NCI-H2227 treated with DMSO at 0.1 percent for 48 hours (cell line): ENCODE measurements around the gene SET.

Experiments used
- DNase-seq: peaks from one replicate; lab custom pipeline; 2025; lab: John Stamatoyannopoulos, UW

The SET gene

GRCh38 chr9:128713411-128713780 is 24.4 kb downstream of the SET start:
- DNase-seq = no peak

GRCh38 chr9:128713941-128714573 is 25.0 kb downstream of the SET start:
- no peak for DNase-seq

DNA sequence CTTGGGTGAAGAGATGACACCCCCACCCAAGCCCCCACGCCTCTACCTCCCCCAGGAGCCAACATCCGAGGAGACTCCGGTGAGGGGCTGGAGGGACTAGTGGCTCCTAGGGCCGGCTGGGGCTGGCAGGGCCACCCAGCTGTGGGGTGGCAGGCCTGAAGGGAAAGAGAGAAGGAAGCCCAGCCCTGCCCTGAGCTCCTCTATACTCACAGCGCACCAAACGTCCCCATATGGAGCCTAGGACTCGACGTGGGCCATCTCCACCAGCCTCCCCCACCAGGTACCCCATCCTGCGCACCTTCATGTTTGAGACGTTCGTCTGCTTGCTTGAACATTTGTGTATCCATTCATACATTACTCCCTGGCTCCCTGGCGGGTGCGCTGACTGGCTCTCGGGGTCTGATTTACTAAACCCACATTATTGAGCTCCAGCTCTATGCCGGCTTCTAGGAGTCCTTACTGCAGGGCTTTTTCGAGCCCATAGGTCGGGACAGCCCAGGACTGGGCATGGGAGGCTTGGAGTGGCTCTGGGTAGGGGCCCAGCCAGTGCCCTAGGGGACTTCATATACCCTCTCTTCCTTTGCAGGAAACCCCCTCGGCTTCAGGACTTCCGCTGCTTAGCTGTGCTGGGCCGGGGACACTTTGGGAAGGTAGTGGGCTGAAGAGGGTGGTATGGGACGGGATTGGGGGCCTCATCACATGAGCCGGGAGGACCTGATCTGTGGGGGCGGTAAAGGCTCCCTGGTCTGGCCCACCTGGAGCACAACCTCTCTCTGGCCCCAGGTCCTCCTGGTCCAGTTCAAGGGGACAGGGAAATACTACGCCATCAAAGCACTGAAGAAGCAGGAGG is 25.8 kb downstream of the SET start:
- no peak for DNase-seq

GRCh38 chr9:128715436-128715750 is 26.4 kb downstream of the SET start:
- no peak for DNase-seq

DNA sequence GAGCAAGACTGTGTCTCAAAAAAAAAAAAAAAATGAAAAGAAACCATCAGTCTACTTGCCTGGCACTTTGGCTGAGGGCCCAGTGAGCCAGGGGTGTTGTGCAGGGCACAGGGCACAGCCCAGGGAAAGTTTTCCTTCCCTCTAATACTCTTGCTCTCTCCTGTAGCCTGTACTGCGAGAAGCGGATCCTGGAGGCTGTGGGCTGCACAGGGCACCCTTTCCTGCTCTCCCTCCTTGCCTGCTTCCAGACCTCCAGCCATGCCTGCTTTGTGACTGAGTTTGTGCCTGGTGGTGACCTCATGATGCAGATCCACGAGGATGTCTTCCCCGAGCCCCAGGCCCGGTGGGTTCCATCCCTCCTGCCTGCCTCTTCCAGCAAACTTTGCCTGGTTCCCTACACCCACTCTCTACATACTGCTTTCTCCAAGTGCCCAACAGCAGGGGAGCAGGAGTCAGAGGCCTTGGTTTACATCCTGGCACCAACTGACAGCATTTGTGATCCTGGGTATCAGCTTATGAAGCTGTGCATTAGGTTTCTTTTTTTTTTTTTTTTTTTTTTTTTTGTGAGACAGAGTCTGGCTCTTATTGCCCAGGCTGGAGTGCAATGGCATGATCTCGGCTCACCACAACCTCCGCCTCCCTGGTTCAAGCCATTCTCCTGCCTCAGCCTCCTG is 27.7 kb downstream of the SET start:
- DNase-seq = no peak

- no peak for DNase-seq
Measured at GRCh38 chr9:128718047-128718446, 29.0 kb downstream of the SET start.

- DNase-seq = no peak
Measured at GRCh38 chr9:128718475-128718874, 29.5 kb downstream of the SET start.

- DNase-seq = no peak
Measured at GRCh38 chr9:128719919-128720605, 31.0 kb downstream of the SET start.

DNA sequence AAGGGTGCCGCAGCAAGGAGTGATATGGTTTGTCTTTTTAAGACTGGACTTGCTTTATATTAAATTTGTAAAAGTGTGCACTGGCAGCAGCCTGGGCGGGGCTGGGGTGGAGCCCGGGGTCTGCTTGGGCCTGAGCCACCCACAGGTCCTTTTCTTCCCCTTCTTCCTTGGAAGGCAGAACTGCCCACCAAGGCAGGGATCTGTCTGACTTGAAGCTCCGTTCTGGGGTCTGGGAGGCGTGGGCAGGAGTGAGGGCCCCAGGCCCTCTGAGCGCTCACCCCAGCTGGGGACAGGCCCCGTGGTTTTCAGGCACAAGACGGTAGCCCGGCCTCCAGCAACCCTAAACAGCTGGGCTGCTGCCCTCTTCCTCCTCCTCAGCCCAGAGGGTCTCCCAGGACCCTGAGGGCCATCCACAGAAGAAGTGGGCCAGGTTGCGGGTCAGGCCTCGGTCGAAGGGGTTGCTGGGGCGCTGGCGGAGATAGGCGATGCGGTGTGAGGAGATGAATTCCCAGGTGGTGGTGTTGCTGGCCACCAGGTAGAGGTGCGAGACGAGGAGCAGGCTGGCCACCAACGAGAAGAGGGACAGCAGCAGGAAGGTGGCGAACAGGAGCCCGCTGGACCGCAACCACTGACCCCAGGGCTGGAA is 31.9 kb downstream of the SET start:
- DNase-seq = no peak

DNA sequence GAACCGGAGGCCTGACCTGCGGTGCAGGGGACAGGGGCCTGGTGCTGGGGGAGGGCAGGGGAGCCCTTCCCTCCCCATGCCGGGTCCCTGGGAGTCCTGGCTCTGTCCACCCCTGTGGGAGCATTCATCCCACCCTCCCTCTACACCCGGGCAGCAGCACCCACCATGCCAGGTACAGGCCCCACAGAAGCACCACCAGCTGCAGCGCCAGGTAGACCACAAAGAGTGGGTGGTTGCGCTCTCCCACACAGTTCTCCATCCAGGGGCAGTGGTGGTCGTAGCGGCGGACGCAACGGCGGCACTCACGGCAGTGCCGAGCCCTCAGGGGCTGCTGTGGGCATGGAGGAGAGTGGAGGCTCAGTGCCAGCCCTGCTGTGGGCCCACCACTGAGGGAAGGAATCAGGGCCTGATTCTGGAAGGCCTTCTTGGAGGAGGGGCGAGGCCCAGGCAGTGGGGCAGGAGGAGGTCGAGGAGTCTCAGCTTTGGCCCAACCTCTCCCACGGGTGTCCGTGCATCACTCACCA is 32.5 kb downstream of the SET start:
- DNase-seq = no peak

DNA sequence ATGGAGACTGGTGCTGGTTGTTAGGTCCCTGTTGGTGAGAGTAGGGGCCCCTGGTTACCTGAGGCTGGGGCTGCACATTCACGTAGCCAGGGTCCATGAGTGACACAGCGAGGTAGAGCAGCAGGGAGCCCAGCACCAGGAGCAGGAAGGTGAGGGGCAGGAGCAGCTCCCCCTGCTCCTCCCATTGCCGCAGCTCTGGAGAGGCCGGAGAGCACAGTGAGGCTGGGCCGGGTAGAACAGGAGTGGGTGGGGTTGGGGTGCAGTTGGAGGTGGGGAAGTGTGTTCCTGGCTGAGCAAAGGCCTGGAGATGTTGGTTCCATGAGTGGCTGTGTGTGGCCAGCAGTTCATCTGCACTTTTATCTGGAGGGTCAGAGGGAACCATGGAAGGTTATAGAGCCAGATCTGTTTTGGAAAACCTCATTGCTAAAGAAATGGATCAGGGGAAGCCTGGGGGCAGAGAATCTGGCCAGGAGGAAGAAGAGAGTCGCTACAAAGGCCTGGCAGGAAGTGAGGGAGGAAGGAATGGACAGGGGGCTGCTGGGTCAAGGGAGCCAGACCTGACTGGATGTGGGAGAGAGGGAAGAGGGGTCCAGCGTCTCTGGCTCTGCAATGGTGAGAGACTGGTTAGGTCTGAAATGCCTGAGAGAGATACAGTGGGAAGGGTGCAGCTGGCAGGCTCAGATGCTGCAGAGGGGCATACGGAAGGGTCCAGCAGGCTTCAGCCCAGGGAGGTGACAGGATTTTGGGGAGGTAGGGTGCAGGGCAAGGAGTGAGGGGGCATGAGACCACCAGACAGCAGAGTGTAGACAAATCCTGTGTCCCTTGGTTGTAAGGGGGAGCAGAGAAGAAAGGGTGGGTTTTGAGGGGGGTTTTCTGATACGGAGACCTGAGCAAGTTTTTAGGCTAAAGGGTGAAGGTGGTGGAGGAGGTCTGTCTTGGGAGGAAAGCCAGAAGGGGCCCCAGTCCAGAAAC is 33.6 kb downstream of the SET start:
- no peak for DNase-seq

GRCh38 chr9:128723352-128723865 is 34.4 kb downstream of the SET start:
- DNase-seq = no peak

DNA sequence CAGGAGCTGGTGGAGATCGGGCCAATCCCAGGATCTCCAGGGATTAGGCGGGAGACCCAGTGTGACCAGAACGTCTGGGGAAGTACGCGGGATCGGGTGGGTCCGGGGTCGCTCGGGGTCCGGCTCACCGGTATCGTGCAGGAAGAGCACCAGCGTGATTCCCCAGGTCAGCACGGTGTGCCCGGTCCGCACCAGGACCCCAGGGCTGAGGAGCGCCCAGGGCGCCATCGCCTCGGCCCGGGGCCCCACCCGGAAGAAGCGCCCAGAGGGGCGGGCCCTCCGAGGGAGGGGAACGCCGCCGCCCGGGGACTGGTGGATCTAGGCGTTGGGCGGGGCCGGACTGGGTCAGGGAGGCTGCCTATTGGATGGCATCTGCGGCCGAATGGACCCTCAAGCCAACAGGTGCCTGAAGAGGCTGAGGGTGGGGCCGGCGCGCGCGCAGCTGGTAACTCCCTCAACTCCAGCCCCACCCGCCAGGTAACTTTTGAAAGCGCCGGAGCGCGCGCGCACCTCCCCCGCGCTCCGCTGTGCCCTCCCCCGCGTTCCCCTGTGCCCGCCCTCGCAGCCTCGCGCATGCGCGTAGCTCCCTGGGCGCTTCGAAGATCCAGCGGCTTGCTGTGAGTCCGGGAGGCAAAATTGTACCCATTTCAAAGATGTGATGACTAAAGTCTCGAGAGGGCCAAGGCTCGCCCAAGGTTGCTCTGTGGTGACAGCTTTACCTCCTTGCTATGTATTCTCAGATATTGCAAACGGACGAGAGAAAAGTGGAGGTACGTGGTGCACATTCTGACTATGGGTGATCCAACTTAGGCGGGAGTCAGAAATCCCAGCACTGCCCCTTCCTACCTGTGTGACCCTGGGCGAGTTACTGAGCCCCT is 35.1 kb downstream of the SET start, which contains the start of gene ZDHHC12:
TSS of gene ZDHHC12 (minus strand) at position 262 of the 878 bp plus-strand sequence. CDS start at position 228, 34 bp downstream.
- peak; percentile 94 for DNase-seq

GRCh38 chr9:128724744-128725211 is 35.8 kb downstream of the SET start:
- DNase-seq = peak; percentile 80

DNA sequence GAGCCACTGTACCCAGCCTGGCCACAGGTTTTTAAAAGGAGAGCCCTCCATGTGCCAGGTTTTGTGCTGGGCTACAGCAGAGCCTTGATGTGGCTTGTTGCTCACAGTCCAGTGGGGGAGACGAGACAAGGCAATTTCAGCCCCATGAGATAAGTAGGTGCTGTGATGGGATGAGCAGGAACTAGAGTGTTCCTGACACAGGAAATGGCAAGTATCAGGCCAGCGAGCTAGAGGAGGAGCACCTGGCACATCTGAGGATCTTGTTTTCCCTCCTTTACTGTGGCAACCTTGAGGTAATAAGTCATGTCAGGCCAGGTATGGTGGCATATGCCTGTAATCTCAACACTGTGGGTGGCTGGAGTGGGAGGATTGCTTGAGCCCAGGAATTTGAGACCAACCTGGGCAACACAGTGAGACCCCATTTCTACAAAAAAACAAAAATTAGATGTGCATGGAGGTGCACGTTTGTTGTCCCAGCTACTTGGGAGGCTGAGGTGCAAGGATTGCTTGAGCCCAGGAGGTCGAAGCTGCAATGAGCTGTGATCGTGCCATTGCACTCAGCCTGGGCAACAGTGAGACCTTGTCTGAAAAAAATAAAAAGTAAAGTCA is 38.7 kb downstream of the SET start:
- DNase-seq = no peak

GRCh38 chr9:128728298-128728697 is 39.3 kb downstream of the SET start:
- no peak for DNase-seq

- DNase-seq = no peak
Measured at GRCh38 chr9:128729302-128729701, 40.3 kb downstream of the SET start.

DNA sequence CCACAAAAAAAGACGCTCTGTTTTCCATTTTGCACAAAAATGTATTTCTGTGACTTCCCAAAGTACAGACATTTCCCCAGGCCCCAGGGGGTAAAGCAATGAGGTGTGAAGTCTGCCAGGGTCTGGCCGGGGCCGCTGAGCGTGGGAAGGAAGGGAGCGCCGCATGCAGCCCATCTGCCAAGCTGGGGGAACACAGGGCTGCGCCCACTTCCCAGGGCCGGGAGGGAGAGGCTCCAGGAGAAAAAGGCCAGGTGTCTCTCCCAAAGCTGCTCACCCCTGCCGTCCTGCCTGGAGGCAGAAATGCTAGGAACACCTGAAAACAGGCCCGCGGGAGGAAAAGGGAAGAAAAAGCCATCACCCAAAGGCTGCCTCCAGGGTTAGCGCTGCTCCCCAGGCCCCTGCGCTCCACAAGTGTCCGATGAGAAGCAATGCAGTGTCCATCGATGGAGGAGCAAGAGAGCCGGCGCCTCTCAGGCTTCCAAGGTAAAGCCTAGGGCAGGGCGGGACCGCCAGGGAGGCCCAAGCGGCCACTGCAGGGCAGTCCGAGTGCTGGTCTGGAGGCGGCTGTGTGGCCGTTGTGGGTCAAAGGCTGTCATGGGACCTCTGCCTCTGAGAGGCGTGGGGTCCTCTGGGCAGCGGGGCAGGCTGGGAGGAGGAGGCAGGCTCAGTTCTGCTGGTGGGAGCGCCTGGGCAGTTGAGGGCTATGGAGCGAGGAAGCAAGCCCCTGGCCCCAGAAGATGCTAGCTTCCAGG is 40.9 kb downstream of the SET start:
- no peak for DNase-seq
